ENCODE measurements around the gene ANKLE2.
"Not testable (repeated sequence)": the region's sequence is repeated elsewhere in the genome, so short reads cannot be mapped to it uniquely, and the experiment has no call there.

The ANKLE2 gene

GRCh38 chr12:132797820-132798570, 36.4 kb upstream of the ANKLE2 start:
- Histone ChIP-seq H3K27ac (ENCODE audit: low read depth, low read length) (no peak overlapping the region), H3K4me3 (ENCODE audit: insufficient read depth, low read length, poor library complexity, severe bottlenecking) (no peak overlapping the region), H3K9me2 (replicated peaks; ENCODE audit: insufficient read depth, low read length) (no peaks in the 10 kb centered on the region), H4K20me1 (ENCODE audit: low read depth, low read length) (no peaks in the 10 kb centered on the region), H3K4me2 (ENCODE audit: low read depth, low read length, poor library complexity, severe bottlenecking) (no peak overlapping the region), H3K9ac (ENCODE audit: low read length) (no peak overlapping the region), H3K9me3 (ENCODE audit: insufficient read depth, low read length) (no peaks in the 10 kb centered on the region), H3K36me3 (ENCODE audit: low read length) (no peaks in the 10 kb centered on the region), H3K27me3 (ENCODE audit: low read length) (no peaks in the 10 kb centered on the region), H3K79me2 (ENCODE audit: insufficient read depth, low read length) (no peaks in the 10 kb centered on the region), H2AFZ (ENCODE audit: low read depth, low read length, severe bottlenecking) (no peak overlapping the region), H3F3A (ENCODE audit: insufficient read depth) (no peaks in the 10 kb centered on the region)
- TF ChIP-seq, protein P1, sequence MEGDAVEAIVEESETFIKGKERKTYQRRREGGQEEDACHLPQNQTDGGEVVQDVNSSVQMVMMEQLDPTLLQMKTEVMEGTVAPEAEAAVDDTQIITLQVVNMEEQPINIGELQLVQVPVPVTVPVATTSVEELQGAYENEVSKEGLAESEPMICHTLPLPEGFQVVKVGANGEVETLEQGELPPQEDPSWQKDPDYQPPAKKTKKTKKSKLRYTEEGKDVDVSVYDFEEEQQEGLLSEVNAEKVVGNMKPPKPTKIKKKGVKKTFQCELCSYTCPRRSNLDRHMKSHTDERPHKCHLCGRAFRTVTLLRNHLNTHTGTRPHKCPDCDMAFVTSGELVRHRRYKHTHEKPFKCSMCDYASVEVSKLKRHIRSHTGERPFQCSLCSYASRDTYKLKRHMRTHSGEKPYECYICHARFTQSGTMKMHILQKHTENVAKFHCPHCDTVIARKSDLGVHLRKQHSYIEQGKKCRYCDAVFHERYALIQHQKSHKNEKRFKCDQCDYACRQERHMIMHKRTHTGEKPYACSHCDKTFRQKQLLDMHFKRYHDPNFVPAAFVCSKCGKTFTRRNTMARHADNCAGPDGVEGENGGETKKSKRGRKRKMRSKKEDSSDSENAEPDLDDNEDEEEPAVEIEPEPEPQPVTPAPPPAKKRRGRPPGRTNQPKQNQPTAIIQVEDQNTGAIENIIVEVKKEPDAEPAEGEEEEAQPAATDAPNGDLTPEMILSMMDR (IDR thresholded peaks at IDR 0.05; ENCODE audit: insufficient read depth, low read length, poor library complexity, severe bottlenecking): no peak
- no peak for TF ChIP-seq EZH2phosphoT487 (conservative IDR thresholded peaks at IDR 0.05; ENCODE audit: low read length)

GRCh38 chr12:132795847-132796246, 34.2 kb upstream of the ANKLE2 start:
- H2AFZ ChIP-seq (ENCODE audit: low read depth, low read length, severe bottlenecking): no peak overlapping the region
- no peaks in the 10 kb centered on the region for H3F3A ChIP-seq (ENCODE audit: insufficient read depth)
- H3K9me3 ChIP-seq (ENCODE audit: insufficient read depth, low read length): no peaks in the 10 kb centered on the region
- H3K79me2 ChIP-seq (ENCODE audit: insufficient read depth, low read length): no peaks in the 10 kb centered on the region
- no peak overlapping the region for H3K9ac ChIP-seq (ENCODE audit: low read length)
- no peak overlapping the region for H3K27ac ChIP-seq (ENCODE audit: low read depth, low read length)
- no peaks in the 10 kb centered on the region for H3K27me3 ChIP-seq (ENCODE audit: low read length)
- TF ChIP-seq, protein P1 (IDR thresholded peaks at IDR 0.05; ENCODE audit: insufficient read depth, low read length, poor library complexity, severe bottlenecking): no peak
- TF ChIP-seq EZH2phosphoT487 (conservative IDR thresholded peaks at IDR 0.05; ENCODE audit: low read length): no peak
- no peaks in the 10 kb centered on the region for H3K9me2 ChIP-seq (replicated peaks; ENCODE audit: insufficient read depth, low read length)
- no peak overlapping the region for H3K4me2 ChIP-seq (ENCODE audit: low read depth, low read length, poor library complexity, severe bottlenecking)
- no peaks in the 10 kb centered on the region for H3K36me3 ChIP-seq (ENCODE audit: low read length)
- H3K4me3 ChIP-seq (ENCODE audit: insufficient read depth, low read length, poor library complexity, severe bottlenecking): no peak overlapping the region
- H4K20me1 ChIP-seq (ENCODE audit: low read depth, low read length): no peaks in the 10 kb centered on the region

- not testable (repeated sequence) for H3K9ac ChIP-seq (ENCODE audit: low read length); H3K9me2 ChIP-seq (replicated peaks; ENCODE audit: insufficient read depth, low read length); H3K27me3 ChIP-seq (ENCODE audit: low read length)
Observed at GRCh38 chr12:132791940-132792339, 30.3 kb upstream of the ANKLE2 start.

GRCh38 chr12:132789099-132789471, 27.5 kb upstream of the ANKLE2 start:
- Histone ChIP-seq H3K27ac (ENCODE audit: low read depth, low read length) (no peak overlapping the region), H3K27me3 (ENCODE audit: low read length) (no peaks in the 10 kb centered on the region), H2AFZ (ENCODE audit: low read depth, low read length, severe bottlenecking) (no peak overlapping the region), H3K9ac (ENCODE audit: low read length) (no peak overlapping the region), H4K20me1 (ENCODE audit: low read depth, low read length) (no peaks in the 10 kb centered on the region), H3K36me3 (ENCODE audit: low read length) (no peaks in the 10 kb centered on the region), H3K9me2 (replicated peaks; ENCODE audit: insufficient read depth, low read length) (no peaks in the 10 kb centered on the region), H3K9me3 (ENCODE audit: insufficient read depth, low read length) (no peaks in the 10 kb centered on the region), H3K4me3 (ENCODE audit: insufficient read depth, low read length, poor library complexity, severe bottlenecking) (no peak overlapping the region), H3K4me2 (ENCODE audit: low read depth, low read length, poor library complexity, severe bottlenecking) (no peak overlapping the region), H3K79me2 (ENCODE audit: insufficient read depth, low read length) (no peaks in the 10 kb centered on the region), H3F3A (ENCODE audit: insufficient read depth) (no peaks in the 10 kb centered on the region)
- no peak for TF ChIP-seq EZH2phosphoT487 (conservative IDR thresholded peaks at IDR 0.05; ENCODE audit: low read length)
- TF ChIP-seq, protein P1 (IDR thresholded peaks at IDR 0.05; ENCODE audit: insufficient read depth, low read length, poor library complexity, severe bottlenecking): no peak

More at GRCh38 chr12:132791940-132792339, 30.3 kb upstream of the ANKLE2 start:
- H3K4me2 ChIP-seq (ENCODE audit: low read depth, low read length, poor library complexity, severe bottlenecking); H3K4me3 ChIP-seq (ENCODE audit: insufficient read depth, low read length, poor library complexity, severe bottlenecking); H3F3A ChIP-seq (ENCODE audit: insufficient read depth); H3K27ac ChIP-seq (ENCODE audit: low read depth, low read length); H2AFZ ChIP-seq (ENCODE audit: low read depth, low read length, severe bottlenecking); H3K9me3 ChIP-seq (ENCODE audit: insufficient read depth, low read length); H3K79me2 ChIP-seq (ENCODE audit: insufficient read depth, low read length); H3K36me3 ChIP-seq (ENCODE audit: low read length); H4K20me1 ChIP-seq (ENCODE audit: low read depth, low read length): not testable (repeated sequence)

Data from SU-DHL-6 (cell line).